ENCODE measurements around the gene CIRBP. TPM values are rescaled to one million over a fixed set of nuclear protein-coding genes. Genes with fewer than 3 reads are reported as not detected.
A peak's percentile ranks its signal among the peaks of the same experiment; 100 is the strongest.

Gene CIRBP
- total and polyA plus RNA-seq, 9 of the 15 experiments (the other 6 are each of a cell fraction or from before 2014, with no cell fraction given): 20.5 to 327 (median 176) TPM

DNA sequence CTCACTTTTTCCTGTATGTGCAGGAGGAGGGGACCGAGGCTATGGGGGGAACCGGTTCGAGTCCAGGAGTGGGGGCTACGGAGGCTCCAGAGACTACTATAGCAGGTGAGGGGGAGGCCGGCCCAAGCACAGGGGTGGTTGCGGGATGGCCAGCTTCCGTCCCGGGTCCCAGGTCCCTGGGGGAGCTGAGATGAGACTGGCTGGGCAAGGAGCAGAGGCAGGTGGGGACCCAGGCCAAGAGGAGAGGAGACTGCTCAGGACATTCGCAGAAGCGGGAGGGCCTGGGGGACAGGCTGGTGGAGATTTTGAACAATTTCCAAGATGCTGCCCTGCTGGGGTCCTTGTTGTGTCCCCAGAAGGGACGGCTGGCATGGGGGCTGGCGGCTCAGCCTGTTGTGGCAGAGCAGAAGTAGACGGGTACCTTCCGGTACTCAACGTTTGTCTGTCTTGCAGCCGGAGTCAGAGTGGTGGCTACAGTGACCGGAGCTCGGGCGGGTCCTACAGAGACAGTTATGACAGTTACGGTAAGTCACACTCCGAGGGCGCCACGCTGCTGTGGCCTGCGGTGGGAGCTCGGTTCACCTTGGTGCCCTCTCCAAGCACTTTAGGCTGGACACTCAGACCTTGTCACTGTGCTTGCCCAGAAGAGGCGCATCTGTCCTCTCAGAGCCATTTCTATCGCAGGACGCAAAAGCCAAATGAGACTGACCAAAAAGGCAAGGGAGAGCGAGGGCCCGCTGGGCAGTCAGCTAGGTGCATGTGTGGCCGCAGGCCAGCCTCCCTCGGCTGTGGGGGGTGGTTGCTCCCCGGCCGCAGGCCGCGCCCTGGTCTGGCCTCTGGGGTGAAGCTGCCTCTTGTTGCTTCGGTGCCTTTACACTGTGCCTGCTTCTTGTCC, 2.6 kb downstream of the CIRBP start (continued):
- TF ChIP-seq, protein P1, sequence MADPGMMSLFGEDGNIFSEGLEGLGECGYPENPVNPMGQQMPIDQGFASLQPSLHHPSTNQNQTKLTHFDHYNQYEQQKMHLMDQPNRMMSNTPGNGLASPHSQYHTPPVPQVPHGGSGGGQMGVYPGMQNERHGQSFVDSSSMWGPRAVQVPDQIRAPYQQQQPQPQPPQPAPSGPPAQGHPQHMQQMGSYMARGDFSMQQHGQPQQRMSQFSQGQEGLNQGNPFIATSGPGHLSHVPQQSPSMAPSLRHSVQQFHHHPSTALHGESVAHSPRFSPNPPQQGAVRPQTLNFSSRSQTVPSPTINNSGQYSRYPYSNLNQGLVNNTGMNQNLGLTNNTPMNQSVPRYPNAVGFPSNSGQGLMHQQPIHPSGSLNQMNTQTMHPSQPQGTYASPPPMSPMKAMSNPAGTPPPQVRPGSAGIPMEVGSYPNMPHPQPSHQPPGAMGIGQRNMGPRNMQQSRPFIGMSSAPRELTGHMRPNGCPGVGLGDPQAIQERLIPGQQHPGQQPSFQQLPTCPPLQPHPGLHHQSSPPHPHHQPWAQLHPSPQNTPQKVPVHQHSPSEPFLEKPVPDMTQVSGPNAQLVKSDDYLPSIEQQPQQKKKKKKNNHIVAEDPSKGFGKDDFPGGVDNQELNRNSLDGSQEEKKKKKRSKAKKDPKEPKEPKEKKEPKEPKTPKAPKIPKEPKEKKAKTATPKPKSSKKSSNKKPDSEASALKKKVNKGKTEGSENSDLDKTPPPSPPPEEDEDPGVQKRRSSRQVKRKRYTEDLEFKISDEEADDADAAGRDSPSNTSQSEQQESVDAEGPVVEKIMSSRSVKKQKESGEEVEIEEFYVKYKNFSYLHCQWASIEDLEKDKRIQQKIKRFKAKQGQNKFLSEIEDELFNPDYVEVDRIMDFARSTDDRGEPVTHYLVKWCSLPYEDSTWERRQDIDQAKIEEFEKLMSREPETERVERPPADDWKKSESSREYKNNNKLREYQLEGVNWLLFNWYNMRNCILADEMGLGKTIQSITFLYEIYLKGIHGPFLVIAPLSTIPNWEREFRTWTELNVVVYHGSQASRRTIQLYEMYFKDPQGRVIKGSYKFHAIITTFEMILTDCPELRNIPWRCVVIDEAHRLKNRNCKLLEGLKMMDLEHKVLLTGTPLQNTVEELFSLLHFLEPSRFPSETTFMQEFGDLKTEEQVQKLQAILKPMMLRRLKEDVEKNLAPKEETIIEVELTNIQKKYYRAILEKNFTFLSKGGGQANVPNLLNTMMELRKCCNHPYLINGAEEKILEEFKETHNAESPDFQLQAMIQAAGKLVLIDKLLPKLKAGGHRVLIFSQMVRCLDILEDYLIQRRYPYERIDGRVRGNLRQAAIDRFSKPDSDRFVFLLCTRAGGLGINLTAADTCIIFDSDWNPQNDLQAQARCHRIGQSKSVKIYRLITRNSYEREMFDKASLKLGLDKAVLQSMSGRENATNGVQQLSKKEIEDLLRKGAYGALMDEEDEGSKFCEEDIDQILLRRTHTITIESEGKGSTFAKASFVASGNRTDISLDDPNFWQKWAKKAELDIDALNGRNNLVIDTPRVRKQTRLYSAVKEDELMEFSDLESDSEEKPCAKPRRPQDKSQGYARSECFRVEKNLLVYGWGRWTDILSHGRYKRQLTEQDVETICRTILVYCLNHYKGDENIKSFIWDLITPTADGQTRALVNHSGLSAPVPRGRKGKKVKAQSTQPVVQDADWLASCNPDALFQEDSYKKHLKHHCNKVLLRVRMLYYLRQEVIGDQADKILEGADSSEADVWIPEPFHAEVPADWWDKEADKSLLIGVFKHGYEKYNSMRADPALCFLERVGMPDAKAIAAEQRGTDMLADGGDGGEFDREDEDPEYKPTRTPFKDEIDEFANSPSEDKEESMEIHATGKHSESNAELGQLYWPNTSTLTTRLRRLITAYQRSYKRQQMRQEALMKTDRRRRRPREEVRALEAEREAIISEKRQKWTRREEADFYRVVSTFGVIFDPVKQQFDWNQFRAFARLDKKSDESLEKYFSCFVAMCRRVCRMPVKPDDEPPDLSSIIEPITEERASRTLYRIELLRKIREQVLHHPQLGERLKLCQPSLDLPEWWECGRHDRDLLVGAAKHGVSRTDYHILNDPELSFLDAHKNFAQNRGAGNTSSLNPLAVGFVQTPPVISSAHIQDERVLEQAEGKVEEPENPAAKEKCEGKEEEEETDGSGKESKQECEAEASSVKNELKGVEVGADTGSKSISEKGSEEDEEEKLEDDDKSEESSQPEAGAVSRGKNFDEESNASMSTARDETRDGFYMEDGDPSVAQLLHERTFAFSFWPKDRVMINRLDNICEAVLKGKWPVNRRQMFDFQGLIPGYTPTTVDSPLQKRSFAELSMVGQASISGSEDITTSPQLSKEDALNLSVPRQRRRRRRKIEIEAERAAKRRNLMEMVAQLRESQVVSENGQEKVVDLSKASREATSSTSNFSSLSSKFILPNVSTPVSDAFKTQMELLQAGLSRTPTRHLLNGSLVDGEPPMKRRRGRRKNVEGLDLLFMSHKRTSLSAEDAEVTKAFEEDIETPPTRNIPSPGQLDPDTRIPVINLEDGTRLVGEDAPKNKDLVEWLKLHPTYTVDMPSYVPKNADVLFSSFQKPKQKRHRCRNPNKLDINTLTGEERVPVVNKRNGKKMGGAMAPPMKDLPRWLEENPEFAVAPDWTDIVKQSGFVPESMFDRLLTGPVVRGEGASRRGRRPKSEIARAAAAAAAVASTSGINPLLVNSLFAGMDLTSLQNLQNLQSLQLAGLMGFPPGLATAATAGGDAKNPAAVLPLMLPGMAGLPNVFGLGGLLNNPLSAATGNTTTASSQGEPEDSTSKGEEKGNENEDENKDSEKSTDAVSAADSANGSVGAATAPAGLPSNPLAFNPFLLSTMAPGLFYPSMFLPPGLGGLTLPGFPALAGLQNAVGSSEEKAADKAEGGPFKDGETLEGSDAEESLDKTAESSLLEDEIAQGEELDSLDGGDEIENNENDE (IDR thresholded peaks at IDR 0.05; ENCODE audit: low read depth, low read length): peak; percentile 22
- no peak for TF ChIP-seq MIER1 (IDR thresholded peaks at IDR 0.05; ENCODE audit: low read depth)
- TF ChIP-seq ADNP (tag; IDR thresholded peaks at IDR 0.05): no peak
- TF ChIP-seq RNF2 (IDR thresholded peaks at IDR 0.05): 0 out of 2 replicates have a peak, but pooled peaks have one; percentile 36
- TF ChIP-seq, protein P2, sequence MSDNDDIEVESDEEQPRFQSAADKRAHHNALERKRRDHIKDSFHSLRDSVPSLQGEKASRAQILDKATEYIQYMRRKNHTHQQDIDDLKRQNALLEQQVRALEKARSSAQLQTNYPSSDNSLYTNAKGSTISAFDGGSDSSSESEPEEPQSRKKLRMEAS (CRISPR knock-in tag; IDR thresholded peaks at IDR 0.05): peak; percentile 67
- peak; percentile 36; the same call in 1 of the 2 replicates for TF ChIP-seq ZNF143 (CRISPR knock-in tag; IDR thresholded peaks at IDR 0.05)
- no peak for TF ChIP-seq STAG1 (CRISPR knock-in tag; IDR thresholded peaks at IDR 0.05; ENCODE audit: borderline replicate concordance)
- no peak for TF ChIP-seq ASH1L (IDR thresholded peaks at IDR 0.05; ENCODE audit: borderline replicate concordance, low read depth, partially characterized antibody)
- TF ChIP-seq ZNF445 (CRISPR knock-in tag; IDR thresholded peaks at IDR 0.05; ENCODE audit: low read depth): no peak
- no peak for TF ChIP-seq FOXJ3 (CRISPR knock-in tag; IDR thresholded peaks at IDR 0.05)
- no peak for TF ChIP-seq SOX6 (IDR thresholded peaks at IDR 0.05)
- TF ChIP-seq, protein P3, sequence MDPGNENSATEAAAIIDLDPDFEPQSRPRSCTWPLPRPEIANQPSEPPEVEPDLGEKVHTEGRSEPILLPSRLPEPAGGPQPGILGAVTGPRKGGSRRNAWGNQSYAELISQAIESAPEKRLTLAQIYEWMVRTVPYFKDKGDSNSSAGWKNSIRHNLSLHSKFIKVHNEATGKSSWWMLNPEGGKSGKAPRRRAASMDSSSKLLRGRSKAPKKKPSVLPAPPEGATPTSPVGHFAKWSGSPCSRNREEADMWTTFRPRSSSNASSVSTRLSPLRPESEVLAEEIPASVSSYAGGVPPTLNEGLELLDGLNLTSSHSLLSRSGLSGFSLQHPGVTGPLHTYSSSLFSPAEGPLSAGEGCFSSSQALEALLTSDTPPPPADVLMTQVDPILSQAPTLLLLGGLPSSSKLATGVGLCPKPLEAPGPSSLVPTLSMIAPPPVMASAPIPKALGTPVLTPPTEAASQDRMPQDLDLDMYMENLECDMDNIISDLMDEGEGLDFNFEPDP (CRISPR knock-in tag; IDR thresholded peaks at IDR 0.05): no peak
- TF ChIP-seq ARHGAP35 (IDR thresholded peaks at IDR 0.05; ENCODE audit: partially characterized antibody): no peak
- no peak for TF ChIP-seq ZNF165 (CRISPR knock-in tag; IDR thresholded peaks at IDR 0.05; ENCODE audit: borderline replicate concordance)
- TF ChIP-seq CCNT2 (IDR thresholded peaks at IDR 0.05; ENCODE audit: borderline replicate concordance, extremely low read depth, insufficient read length, low read depth, low read length): peak; percentile 39

Measured in K562 (cell line).